RPMI7951 (cell line): ENCODE measurements around the gene CORO6. TPM values are rescaled to one million over a fixed set of nuclear protein-coding genes. Genes with fewer than 3 reads are reported as not detected.
A peak's percentile ranks its signal among the peaks of the same experiment; 100 is the strongest.
"Not testable (repeated sequence)": the region's sequence is repeated elsewhere in the genome, so short reads cannot be mapped to it uniquely, and the experiment has no call there.

Experiments used
- DNase-seq: peaks from one replicate; pipeline ENCODE4 v3.0.0-alpha.2; 2012; ENCODE audit warnings: low read depth
- total RNA-seq: library from RNA; depleted of rRNA; stranded (reverse); fragments of >200 nt; shearing (Covaris generic); gene quantifications from 2 replicates; pipeline ENCODE4 v1.2.3, GENCODE V29; 2014; rRNA removed

CORO6 gene
- 9.9 and 10.1 TPM in 2 replicates for total RNA-seq

DNA sequence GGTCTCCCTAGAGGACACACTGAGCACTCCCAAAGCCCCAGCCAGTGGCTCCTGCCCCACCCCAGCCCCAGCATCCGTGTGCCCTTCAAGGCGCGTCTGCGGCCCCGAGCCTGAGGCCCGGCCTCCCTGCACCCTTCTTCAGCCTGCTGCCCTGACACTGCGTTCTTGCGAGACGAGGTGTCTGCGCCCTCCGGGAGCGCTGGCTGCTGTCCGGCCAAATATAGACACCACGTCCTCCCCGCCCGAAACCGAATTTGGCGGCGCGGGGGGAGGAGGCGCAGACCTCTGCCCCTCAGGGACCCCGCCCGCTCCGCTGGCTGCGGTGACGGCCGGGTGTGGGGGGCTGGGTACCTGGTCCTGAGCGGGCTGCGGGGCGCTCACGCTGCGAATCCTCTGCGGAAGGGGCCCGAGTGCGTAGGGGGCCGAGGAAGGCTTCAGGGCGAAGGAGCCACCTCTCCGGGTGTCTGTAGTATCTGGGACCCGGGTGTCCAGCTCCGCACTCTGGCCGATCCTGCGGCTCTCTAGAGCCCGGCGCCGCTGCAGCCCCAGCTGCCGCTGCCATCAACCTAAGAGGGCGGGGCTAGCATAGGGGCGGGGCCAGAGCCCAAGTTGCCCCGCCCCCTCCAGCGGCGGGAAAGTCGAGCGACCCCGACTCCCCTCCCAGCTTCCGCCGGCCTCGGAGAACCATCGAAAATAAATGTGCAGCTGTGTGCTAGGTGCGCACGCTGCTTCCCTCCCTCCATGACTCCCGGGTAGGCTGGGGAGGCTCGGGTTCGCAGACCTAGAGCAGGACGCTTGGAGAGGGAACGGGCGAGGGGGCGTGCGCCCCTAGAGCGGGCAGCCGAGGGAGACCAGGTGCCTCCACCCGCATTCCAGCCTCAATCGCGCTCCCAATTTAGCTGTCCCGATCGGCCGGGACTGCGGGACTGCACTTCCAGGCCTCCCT lies at the start of gene CORO6:
Gene CORO6 (minus strand): TSS at position 576 of the 946 bp plus-strand sequence. CDS start 1,491 bp downstream, outside the sequence.
- peak; percentile 54 for DNase-seq

DNA sequence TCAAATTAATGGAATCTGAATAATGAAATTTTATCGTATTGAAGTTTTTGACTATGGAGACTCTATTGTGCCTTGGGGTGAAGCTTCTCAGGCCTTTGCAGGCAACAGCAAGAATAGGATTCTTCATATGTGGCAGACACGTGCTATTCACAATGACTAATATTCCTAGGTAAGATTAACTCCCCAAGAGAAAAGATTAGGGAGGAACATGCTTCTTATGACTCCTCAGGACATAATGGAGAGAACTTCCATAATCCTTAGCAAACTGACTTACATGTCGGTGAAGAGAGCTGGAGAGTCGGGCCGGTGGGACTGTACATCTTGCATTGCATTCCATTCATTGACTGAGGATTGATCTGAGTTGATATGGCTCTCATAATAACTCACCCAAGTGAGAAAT lies 48.9 kb upstream of the CORO6 start:
- no peak for DNase-seq

DNA sequence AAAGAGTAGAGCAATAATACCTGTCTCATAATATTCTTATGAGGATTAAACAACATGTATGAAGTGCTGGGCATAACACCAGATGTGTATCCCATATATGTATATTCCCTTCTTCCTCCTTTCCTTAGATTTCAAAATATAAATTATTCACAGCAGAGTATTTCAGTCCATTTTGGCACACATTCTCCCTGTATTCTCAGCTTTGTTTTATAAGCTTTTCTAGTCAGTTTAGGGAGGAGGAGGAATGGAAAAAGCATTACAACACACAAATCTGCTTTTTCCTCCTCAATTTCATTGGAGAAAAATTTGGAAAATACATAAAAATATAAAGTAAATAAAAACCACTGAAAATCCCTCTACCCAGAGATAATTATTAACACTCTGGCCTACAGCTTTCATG lies 46.6 kb upstream of the CORO6 start:
- no peak for DNase-seq

DNA sequence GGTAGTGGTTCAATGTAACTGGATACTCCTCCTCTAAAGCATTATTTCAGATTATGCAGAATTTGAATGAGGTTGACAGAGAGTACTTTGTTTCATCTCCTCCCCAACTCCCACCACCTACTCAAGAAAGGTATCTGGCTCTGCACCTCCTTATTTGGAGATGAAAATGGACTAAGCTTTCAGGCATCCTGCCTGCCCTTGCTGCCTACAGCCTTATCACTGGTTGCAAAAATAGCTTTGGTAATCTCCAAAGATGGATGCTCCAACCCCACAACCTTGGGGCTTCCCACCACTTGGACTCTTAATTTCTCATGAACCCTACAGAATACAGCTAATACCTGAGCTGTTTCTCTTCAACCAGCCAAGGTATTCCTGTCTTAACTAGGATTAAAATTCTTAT lies 45.3 kb upstream of the CORO6 start:
- DNase-seq, result no peak

DNA sequence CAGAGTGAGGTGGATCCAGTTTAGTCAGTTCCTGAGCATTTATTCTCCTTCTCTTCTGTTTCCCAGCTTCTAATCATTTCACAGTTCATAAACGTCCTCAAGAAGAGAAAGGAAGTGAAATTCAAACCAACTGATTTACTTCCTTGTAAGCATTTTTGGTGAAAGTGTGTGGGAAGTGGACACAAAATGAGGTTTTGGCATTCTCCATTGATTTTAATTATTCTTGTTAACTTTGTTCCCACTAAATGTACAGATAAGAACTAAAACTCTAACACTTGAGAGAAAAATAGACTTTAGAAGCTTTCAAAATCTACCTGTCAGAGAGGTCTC lies 42.7 kb upstream of the CORO6 start:
- no peak for DNase-seq

DNA sequence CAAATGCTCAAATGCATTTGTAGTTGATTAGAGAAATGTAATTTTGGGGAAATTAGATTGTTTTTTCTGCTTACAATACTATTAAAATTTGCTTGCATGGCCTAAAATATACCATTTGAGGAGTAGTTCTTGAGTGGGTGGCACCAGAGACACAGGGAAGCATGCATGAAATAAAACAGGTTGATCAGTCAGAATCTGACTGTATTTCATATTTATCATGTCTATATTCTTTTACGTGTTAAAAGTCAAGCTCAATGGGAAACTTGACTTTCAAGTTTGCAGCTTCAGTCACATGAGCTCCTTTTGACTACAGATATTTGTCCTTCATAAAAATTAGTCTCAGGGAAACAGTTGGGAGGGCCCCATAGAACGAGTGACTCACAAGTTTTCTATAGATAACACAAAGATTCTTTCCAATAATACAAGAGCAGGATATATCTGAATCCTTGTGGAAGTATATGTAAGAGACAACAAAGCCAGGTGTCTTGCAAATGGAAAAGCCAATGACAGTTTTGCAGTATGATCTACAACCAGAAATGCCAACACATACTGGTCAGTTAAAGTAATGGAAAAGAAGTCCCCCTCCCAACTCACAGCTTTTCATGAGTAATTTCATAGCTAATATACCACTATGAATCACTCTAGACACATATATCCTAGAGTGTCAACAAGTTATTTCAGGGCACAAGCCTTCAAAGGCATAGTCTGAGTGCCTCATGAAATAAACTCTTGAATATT lies 42.2 kb upstream of the CORO6 start:
- peak; percentile 22 for DNase-seq

DNA sequence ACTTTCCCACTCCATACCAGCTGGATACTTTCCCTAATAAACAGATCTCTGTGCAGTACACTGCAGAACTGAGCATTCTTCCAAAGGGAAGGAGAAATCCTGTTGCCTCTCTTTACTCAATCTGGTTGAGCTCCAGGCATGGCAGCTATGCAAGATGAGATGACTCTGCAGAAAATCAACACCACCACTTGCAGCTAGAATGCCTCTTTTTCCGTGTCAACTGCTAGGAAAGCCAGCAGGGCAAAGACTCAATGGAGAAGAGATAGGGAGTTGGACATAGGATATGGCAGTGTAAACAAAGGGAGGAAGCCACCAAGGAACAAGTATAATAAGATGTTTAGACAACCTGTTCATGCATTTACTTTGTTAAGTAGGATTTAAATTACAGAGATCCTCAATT lies 40.4 kb upstream of the CORO6 start:
- no peak for DNase-seq

DNA sequence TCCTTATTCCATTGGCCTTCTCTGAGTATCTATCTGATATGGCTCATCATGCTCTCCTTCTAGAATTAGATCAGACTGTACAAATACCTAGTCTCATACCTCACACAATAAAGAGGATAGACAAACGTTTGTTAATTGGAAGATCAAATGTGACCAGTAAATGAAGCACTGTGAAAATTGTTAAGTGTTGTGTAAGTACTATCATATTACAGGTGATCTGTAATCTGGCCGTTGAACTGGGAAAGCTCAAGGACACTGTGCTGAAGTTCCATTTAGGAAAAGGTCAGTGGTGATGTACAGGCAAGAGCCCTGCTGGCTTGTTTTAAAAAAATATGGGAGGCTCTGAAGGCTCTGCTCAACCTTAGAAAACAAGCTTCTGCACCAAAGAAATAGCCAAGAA lies 38.5 kb upstream of the CORO6 start:
- DNase-seq, result no peak

DNA sequence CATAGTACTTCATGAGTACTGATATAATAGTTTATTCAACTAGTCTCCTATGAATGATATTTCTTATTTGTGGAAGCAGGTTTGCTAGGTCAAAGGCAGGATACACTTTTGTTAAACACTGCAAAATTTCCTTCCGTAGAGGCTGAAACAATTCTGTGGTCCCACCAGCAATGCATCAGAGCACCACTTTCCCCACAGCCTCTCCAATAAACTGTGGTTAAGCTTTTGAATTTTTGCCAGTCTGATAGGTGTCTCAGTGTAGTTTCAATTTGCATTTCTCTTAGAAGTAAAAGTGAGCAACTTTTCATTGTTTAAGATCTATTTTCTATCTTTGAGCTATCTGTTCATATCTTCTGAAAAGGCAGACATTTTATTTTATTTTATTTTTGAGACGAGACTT lies 36.4 kb upstream of the CORO6 start:
- no peak for DNase-seq

DNA sequence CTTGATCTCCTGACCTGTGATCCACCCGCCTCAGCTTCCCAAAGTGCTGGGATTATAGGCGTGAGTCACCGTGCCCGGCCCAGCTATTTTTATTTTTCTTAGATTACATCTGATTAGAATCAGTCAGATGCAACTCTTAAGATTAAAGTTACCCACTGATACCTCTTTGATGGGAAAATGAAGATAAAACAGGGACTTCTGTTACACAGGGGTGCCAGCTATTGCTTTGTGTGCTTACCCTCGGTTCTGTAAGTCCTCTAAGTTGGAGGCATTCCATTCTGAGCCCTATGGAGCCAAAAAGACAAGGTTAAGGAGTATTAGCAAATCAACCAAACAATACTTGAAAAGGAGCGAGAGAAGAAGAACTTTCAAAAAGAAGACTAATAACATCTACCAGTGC lies 32.6 kb upstream of the CORO6 start:
- no peak for DNase-seq

DNA sequence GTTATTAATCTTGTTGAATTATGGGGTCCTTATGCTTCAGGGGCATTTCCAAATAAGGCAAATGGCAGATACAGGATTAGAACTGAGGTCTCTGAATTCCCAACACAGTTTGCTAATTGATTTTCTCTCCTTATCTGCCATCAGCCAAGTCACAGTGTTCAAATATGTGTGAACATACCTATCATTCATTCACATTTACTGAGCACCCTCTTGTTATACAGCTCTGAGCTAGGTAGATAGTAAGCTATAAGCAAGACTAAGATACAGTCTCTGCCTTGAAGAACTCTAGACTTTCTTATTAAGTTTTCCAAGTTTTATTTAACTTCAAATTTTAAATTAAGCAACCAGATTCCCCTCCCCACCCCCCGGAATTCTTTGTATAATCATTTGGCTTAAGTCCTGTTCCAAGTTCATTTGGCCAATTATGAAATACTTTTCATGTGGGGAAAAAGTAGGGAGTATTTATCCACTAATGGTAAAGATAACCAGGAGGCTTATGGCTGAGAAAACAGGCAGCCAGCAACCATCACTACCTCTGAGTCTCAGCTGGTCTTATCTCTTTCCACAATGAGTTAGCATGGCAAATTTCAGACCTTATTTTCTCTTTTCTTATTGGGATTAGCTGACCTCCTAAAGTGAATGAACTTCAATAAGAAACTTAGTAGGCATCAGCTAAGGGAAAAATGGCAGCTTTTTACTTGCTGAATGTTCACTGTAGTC lies 31.4 kb upstream of the CORO6 start:
- DNase-seq, result no peak

DNA sequence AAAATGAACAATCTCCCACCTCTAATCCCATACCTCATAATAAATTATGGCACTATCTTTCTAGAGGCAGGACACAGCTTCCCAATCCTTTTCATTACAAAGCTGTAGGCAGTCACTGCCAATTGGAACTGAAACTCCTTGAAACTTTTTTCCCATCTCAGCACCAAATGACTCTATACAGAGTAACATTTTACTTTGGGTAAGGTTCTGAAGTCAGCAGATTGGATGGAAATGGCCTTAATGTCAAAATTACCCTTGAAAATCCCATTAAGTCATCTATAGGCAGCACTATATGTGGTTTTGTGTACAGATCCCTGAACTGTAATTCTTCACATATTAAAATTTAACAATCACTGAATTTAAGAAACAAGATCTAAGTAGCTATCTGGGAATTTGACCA lies 30.3 kb upstream of the CORO6 start:
- no peak for DNase-seq

DNA sequence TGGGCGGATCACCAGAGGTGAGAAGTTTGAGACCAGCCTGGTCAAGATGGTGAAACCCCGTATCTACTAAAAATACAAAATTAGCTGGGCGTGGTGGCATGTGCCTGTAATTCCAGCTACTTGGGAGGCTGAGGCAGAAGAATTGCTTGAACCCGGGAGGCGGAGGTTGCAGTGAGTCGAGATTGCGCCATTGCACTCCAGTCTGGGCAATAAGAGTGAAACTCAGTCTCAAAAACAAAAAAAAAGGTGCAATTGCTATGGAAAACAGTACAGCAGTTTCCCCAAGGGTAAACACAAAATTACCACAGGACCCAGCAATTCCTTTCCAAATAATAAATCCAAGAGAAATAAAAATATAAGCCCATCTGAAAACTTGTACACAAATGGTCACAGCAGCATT lies 29.2 kb upstream of the CORO6 start:
- not testable (repeated sequence) for DNase-seq

DNA sequence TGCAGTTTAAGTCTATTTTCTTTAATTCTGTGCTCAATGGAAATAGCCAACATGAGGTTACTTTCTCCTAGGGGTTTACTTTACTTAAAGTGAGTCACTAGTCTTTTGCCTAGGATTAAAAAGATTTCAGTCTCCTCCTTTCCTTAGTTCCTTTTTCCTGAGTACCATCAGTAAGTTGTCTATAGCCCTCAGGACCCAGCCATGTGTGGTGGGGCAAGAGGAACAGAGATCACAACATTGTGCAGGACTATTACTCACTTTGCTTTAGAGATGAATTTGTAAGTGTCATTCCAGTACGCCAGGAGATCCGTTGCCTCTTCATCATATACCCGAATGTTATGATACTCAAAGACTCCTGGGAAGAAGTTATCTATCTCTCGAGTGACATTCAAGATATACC lies 27.7 kb upstream of the CORO6 start:
- no peak for DNase-seq

DNA sequence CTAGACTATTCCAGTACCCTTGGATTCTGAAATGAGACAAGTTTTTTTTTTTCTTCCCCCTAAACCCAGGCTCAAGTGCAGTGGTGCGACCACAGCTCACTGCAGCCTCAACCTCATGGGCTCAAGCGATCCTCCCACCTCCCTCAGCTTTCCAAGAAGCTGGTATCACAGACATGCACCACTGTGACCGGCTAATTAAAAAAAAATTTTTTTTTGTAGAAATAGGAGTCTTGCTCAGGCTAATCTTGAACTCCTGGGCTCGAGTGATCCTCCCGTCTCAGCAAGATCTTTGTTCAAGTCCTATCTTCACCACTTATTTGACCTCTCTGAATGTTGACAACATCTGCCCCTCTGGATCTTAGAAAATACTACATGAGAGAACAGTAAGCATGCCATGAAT lies 26.6 kb upstream of the CORO6 start:
- DNase-seq, result no peak

DNA sequence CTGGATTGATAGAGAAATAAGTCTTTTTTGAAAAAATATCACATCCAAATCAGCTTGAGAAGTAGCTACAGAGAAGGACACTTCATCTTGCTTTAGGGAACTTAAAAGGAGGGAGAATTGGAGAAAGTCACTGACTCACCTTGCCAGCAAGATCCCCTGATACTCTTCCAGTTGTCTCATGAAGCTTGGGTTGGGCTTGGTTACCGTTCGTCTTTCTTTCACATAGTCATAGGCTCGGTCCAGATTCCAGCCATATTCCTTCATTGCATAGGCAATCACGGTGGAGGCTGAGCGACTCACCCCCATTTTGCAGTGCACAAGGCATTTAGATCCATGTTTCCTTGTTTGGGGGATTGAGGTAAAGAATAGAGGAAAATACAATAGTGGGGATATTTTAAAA lies 25.3 kb upstream of the CORO6 start:
- no peak for DNase-seq

DNA sequence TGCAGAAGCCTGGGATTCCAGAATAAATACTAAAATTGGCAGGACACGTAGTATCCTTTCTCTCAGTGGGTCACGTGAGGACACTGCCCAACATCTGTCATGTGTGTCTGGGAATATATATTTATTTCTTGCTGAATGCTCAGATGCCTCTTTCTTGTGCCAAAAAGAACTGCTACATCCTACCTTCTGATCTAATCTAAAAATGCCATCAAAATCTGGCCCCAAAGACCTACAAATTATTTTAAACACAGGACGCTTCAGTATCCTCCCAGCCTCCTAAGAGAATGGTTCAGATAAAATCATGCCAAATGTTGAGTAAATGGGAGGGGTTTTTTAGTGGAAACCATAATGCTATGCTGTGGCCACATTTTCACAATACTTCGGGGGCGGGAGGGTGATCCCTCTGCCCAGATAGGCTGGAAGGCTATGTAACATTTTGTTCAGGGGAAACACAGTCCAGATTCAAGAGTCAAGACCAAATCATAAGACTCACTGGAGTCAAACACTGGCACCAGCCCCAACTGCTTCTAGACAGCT lies 22.9 kb upstream of the CORO6 start:
- peak; percentile 38 for DNase-seq

DNA sequence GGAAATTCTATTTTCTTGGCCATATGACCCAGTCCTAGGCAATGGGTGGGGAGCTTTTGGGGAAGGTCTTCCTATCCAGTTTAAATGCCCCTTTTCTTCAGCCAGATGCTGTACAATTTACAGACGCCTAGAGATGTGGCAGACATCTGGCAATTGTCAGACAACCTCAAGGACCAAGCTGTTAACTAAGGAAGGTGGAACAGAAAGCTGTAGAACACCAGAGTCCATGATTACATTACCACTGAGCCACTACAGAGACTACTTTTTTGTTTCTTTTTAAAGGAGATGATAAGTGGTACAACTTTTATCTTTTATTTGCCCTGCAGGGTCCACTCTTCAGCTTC lies 21.1 kb upstream of the CORO6 start:
- no peak for DNase-seq

DNA sequence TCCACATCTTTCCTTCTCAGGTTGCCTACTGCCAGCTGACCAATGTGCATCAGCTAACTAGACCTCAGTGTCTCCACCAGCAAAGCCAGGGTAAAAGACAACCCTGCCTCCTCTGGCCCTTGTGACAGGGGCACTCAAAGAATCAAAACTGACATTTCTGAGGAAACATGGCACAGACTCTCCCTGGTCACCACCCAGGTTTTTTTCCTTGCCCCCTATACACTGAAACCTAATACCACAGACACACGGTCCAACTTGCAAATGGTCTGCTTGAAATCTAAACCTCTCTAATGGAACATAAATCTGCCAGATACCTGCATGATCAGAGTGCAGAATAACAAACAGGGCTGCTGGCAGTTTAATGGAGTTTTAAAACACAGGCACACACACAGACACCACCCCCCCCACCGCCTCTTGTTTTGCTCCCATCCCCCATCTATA lies 19.5 kb upstream of the CORO6 start:
- no peak for DNase-seq

DNA sequence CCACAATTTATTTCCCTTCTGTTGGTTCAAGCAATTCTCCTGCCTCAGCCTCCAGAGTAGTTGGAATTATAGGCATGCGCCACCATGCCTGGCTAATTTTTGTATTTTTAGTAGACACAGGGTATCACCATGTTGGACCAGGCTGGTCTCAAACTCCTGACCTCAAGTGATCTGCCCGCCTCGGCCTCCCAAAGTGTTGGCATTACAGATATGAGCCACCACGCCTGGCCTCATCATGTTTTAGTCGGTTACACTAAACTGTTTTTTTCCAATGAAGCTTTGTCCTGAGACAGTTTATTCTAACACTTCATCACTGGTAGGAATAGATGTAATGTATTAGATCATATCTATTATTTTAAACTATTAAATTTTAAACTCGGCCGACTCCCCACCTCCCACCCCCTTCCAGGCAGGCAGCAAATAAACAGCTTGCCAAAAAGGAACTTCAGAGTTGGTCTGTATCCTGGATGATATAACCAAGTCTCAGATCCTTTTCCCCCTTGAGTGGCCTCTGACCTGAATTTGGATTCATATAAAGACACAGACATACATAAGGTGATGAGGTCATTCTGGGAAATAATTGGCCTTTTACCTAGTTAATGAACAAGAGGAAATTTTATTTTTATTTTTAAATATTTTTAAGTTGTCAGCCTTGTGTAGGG lies 18.4 kb upstream of the CORO6 start:
- no peak for DNase-seq

DNA sequence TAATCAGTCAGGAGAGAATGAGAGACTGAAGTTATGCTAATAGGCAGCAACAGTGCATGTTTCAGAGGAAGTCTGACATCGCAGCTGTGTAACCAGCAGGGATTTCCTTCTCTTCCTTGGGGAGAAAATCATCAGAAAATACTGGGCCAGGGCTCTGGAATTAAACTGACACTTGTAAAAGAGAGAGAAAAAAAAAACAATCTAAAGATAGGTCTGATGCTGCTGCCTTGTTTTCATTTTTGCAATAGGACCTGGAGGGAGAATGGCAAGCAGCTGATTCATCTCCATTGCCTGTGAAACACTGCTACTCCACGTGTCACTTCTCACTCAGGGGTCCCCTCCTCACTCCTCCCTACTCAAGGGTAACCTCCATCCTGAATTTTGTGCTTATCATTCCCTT lies 17.7 kb upstream of the CORO6 start:
- DNase-seq, result peak; percentile 27

DNA sequence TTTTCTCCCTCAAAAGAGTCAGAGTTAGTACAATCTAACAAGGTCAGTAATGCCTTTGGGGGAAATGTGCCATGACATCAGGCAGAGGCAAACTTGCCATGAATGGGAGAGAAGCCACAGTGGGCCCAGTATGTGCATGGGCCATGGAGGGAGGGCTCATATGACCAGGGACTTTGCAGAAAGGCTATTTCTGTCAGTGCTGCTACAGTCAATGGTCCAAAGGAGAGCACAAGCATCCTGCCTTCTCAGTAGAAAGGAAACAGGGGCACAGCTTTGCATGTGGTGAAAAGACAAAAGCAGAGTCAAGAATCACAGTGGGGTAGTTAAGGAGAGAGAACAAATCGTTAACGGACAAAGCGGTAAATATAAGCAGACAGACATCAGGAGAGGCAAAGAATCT lies 11.2 kb upstream of the CORO6 start:
- DNase-seq, result no peak
